Measurements from ENCODE around the gene MED29.

Gene MED29

DNA sequence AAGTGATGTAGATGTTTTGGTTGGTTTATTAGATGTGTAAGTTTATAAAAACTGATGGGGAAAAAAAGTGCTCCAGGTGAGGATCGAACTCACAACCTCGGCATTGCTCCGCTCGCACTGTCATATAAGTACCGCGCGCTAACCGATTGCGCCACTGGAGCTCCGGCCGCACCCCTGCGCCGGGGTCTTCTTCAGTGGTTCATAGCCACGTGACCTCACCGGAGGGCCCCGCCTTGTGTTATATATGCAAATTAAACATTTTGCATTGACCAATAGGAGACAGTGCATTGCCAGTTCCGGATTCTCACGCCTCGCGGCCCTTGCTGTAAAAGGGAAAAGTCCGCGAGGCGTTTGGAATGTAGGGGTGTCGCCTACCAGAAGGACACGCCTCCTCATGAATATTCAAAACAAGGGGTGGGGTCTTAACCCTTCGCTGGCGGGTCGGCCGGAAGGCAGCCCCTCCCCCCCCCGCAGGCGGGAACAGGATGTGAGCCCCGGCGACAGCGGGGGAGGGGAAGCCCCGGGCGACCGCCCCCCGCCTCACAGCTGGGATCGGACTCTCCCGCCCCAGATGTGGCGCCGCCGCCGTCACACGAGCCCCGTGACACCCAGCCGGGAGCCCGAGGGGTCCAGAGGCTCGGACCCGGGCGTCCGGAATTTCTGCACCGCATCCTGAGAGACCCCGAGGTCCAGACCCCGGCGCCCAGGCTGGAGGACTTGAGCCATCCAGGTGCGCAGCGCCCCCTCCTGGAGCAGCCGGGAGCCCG is 21.1 kb downstream of the MED29 start, which contains the start of gene PLEKHG2:
Gene PLEKHG2 (plus strand): TSS at position 570 of the 767 bp plus-strand sequence. CDS start 1,418 bp downstream, outside the sequence.
- DNase-seq = peak; percentile 100

DNA sequence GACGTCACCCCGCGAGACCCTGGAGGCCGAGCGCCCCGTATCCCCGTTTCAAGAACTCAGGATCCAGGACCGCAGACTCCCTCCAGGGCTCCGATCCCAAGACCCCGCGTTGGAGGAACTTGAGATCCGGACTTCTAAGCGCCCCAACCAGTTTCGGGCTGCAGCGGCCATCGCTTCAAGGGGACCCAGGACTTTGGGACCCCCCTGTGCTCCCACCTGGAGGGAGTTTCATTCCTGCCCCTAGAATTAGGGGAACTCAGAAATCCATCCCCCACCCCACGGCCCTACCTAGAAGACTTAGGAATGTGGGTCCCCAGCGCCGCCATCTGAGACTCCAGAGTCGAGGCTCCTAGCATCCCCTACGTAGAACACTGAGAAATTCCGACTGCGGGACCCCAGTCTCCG is 21.7 kb downstream of the MED29 start:
- no peak for DNase-seq

DNA sequence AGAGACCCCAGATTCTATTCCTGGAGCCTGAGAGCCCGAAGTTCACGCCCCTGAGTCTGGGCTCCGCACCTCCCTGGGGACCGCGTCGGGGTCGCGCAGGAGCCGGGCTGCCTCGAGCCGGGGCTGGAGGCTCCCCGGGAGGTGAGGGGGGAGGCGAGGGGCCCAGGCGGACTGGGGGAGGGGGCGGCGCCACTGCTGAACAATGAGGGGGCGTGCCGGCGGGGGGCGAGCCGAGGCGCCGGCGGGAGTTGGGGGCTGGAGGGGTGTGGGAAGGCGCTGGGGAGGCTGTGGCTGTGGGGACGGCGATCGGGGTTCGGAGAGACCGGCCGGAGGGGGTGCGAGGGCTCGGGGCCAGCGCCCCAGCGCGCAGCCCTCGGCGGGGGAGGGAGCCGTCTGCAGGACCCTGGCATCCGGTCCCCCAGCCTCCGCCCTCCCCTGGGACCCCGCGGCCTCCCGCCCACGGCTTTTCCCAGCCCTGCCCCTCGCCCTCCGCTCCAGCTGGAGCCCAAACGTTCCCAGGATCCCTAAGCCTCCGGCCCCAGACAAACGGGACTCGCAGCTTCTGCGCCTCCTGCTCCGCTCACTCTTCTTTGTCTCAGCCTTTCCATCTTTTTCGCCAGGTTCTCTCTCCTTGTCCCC is 22.2 kb downstream of the MED29 start:
- DNase-seq = no peak

- no peak for DNase-seq
Observed at GRCh38 chr19:39413911-39414608, 22.9 kb downstream of the MED29 start.

GRCh38 chr19:39415111-39416046 is 24.2 kb downstream of the MED29 start:
- DNase-seq = no peak

- peak; percentile 26 for DNase-seq
Observed at GRCh38 chr19:39416152-39417120, 25.3 kb downstream of the MED29 start.

DNA sequence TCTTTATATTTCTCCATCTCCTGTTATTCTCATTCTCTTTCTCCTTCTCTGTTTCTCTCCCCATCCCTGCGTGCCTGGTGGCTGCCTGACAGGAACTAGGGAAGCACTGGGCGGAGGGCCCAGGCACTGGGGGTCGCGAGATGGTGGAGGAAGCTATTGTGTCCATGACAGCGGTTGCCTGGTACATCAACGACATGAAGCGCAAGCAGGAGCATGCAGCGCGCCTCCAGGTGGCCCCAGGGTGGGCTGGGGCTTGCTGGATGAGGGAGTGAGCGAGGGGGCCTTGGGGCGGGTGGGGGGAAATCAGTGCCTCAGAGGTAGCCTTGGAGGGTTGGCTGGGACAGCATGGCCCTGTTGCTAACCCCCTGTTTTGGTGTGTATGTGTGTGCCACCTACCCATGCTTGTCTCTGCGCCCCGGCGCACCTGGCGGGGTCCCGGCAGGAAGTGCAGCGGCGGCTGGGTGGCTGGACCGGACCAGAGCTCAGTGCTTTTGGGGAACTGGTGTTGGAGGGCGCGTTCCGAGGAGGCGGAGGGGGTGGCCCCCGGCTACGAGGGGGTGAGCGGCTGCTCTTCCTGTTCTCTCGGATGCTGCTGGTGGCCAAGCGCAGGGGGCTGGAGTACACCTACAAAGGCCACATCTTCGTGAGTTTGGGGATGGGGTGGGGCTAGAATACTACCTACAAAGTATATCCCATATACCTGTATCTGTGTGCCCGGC is 26.4 kb downstream of the MED29 start:
- no peak for DNase-seq

GRCh38 chr19:39419003-39419402 is 27.8 kb downstream of the MED29 start:
- no peak for DNase-seq

DNA sequence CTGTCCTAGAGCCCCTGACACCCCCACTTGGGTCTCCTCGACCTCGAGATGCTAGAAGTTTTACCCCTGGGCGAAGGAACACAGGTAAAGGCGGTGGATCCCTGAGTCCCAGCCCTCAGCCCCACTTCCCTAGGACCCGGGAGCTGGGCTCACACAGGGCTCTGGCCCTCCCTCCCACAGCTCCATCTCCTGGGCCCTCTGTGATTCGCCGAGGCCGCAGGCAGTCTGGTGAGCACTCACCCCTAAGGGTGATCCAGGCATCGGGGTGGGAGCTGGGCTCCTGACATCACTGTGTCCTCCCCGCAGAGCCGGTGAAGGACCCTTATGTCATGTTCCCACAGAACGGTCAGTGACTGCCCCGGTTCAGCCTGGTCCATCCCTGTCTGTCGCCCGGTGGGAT is 29.6 kb downstream of the MED29 start:
- DNase-seq = no peak

DNA sequence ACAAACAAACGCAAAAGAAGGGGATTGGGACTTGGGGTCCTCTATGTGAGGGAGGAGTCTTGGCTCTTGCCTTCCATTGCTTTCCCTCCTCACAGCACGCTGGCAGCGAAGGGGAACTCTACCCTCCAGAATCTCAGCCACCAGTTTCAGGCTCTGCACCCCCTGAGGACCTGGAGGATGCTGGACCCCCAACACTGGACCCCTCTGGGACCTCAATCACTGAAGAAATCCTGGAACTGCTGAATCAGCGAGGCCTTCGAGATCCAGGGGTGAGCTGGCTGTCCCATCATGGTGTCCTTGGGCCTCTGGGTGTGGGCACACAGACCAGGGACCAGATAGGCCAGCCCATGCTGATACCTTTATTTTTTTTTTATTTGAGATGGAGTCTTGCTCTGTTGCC is 30.8 kb downstream of the MED29 start:
- DNase-seq = no peak

DNA sequence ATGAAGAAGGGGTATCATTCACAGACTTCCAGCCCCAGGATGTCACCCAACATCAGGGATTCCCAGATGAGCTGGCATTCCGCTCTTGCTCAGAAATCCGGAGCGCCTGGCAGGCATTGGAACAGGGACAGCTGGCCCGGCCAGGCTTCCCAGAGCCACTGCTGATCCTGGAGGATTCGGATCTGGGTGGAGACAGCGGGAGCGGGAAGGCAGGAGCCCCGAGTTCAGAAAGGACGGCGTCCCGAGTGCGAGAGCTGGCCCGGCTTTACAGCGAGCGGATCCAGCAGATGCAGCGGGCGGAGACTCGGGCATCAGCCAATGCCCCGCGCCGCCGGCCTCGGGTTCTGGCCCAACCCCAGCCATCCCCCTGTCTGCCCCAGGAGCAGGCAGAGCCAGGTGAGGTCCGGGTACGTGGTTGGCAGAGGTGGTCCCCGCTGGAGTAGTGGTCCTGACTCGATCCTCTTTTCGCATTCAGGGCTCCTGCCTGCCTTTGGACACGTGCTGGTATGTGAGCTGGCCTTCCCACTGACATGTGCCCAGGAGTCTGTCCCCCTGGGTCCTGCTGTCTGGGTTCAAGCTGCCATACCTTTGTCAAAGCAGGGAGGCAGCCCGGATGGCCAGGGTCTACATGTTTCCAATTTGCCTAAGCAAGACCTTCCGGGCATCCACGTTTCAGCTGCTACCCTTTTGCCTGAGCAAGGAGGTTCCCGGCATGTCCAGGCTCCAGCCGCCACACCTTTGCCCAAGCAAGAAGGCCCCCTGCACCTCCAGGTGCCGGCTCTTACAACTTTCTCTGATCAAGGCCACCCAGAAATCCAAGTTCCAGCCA is 32.3 kb downstream of the MED29 start:
- no peak for DNase-seq

DNA sequence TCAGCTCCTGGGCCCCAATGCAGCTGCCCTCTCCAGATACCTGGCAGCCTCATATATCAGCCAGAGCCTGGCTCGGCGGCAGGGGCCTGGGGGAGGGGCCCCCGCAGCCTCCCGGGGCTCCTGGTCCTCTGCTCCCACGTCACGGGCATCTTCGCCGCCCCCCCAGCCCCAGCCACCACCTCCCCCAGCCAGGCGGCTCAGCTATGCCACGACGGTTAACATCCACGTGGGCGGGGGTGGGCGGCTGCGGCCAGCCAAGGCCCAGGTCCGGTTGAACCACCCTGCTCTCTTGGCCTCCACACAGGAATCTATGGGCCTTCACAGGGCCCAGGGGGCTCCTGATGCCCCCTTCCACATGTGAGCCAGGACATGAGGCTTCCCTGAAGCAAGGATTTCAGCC is 33.8 kb downstream of the MED29 start:
- DNase-seq = no peak

DNA sequence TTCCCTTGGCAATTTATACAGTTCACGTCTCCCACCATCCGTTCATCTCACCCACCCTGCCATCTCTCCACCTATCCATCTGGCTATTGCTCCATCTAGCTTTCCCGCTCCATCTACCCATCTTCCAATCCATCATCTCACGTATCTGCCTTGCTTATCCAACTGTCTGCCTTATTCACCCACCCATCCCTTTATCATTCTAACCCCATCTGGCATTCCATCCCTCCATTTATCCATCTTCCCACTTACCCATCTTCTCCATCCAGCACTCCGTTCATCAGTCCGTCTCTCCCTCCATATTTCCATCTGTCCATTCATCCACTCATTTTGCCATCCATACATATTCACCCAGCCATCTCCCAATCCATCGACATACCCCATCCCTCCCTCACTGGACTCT is 34.6 kb downstream of the MED29 start:
- DNase-seq = no peak

- no peak for DNase-seq
Observed at GRCh38 chr19:39426170-39426569, 35.0 kb downstream of the MED29 start.

GRCh38 chr19:39427707-39428106 is 36.5 kb downstream of the MED29 start:
- no peak for DNase-seq

GRCh38 chr19:39428283-39429112 is 37.3 kb downstream of the MED29 start:
- no peak for DNase-seq

DNA sequence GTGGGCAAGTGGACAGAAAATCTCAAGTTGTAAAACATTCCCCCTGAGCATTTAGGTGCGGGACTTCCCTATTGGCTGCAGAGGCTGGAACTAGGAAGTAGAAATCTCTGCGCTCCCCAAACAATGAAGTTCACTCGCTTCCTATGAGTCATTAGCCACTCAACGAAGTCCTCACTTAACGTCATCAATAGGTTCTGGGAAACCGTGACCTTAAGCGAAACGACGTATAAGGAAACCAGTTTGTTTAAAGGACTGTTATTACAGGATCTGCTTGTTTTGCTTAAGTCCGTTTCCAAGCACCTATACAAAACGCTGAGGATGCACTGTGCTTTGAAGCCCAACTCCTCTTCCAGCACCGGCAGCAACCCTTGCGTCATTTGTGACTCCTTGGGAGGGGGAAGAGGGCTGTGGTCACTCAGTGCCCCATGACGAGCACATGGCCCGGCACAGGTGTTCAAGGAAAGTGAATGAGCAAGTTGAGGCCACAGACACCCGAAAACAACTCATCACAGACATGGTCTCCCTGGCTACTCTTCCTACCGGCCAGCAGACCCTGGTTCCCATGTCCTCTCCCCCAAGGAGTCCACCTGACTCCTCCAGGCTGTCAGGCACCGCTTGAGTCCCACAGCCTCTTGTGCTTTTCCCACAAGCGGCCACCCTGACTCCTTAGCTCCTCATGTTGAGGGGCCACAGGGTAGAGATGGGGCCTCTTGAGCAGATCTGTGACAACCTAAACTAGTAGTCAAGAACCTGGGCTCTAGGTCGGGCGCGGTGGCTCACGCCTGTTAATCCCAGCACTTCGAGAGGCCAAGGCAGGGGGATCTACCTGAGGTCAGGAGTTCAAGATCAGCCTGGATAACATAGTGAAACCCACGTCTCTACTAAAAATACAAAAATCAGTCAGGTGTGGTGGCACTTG is 39.8 kb downstream of the MED29 start:
- peak; percentile 99 for DNase-seq

DNA sequence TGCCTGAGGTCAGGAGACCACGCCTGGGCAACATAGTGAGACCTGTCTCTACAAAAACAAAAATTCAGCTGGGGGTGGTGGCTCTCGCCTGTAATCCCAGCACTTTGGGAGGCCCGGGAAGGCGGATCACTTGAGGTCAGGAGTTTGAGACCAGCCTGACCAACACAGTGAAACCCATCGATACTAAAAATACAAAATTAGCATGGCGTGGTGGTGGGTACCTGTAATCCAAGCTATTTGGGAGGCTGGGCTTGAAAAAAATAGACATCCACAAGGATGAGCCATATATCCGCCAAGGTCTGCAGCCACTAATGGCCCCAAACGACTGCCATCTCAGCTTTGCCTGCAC is 41.5 kb downstream of the MED29 start:
- no peak for DNase-seq
